GM23248 (cell line): ENCODE results near the gene SPANXN2. TPM values are rescaled to one million over a fixed set of nuclear protein-coding genes. Genes with fewer than 3 reads are reported as not detected.
A peak's percentile ranks its signal among the peaks of the same experiment; 100 is the strongest.
"Not testable (repeated sequence)": the region's sequence is repeated elsewhere in the genome, so short reads cannot be mapped to it uniquely, and the experiment has no call there.

Source experiments
- DNase-seq: peaks from one replicate; pipeline ENCODE4 v3.0.0-alpha.2; 2015
- H2AFZ ChIP-seq: fragments of 200-600 bp; sonication (generic); 2 replicates; pipeline ENCODE4 v1.6.1; 2016; ENCODE audit warnings: antibody characterized with exemption
- H3F3A ChIP-seq: fragments of 200-600 bp; sonication (generic); 2 replicates; pipeline ENCODE4 v1.6.1; 2016; ENCODE audit warnings: mild to moderate bottlenecking, antibody characterized with exemption, mixed run types; ENCODE audit not compliant: insufficient read depth
- H3K27ac ChIP-seq: fragments of 200-600 bp; sonication (generic); 2 replicates; pipeline ENCODE4 v1.5.1; 2016; ENCODE audit warnings: mild to moderate bottlenecking
- H3K27me3 ChIP-seq: fragments of 200-600 bp; sonication (generic); replicated peaks from 2 replicates; pipeline ENCODE4 v1.6.1; 2016; ENCODE audit warnings: mild to moderate bottlenecking; ENCODE audit not compliant: insufficient read depth
- H3K36me3 ChIP-seq: fragments of 200-600 bp; sonication (generic); 2 replicates; pipeline ENCODE4 v1.6.1; 2016; ENCODE audit warnings: low read depth, mild to moderate bottlenecking
- H3K4me1 ChIP-seq: fragments of 200-600 bp; sonication (generic); 2 replicates; pipeline ENCODE4 v1.6.1; 2016; ENCODE audit warnings: mild to moderate bottlenecking; ENCODE audit not compliant: insufficient read depth
- H3K4me2 ChIP-seq: fragments of 200-600 bp; sonication (generic); one replicate; pipeline ENCODE4 v1.6.1; 2016; ENCODE audit warnings: mild to moderate bottlenecking; ENCODE audit not compliant: unreplicated experiment
- H3K4me3 ChIP-seq: fragments of 200-600 bp; sonication (generic); 2 replicates; pipeline ENCODE4 v1.5.1; 2016; ENCODE audit warnings: mild to moderate bottlenecking
- H3K79me2 ChIP-seq: fragments of 200-600 bp; sonication (generic); 2 replicates; pipeline ENCODE4 v1.6.1; 2016; ENCODE audit warnings: mild to moderate bottlenecking; ENCODE audit not compliant: insufficient read depth
- H3K9ac ChIP-seq: fragments of 200-600 bp; sonication (generic); 2 replicates; pipeline ENCODE4 v1.6.1; 2016; ENCODE audit warnings: mild to moderate bottlenecking
- H3K9me2 ChIP-seq: fragments of 200-600 bp; sonication (generic); 2 replicates; pipeline ENCODE4 v1.6.1; 2016; ENCODE audit warnings: mixed run types, mild to moderate bottlenecking, moderate library complexity; ENCODE audit not compliant: insufficient read depth
- H3K9me3 ChIP-seq: fragments of 200-600 bp; sonication (generic); one replicate; pipeline ENCODE4 v1.6.1; 2017; ENCODE audit warnings: low read depth
- H4K20me1 ChIP-seq: fragments of 200-600 bp; sonication (generic); 2 replicates; pipeline ENCODE4 v1.6.0; 2016; ENCODE audit not compliant: insufficient read depth
- EZH2 ChIP-seq: fragments of 200-600 bp; sonication (generic); IDR thresholded peaks from 2 replicates; pipeline ENCODE4 v1.6.1; 2018; ENCODE audit warnings: antibody characterized with exemption, mild to moderate bottlenecking; ENCODE audit not compliant: insufficient read depth, poor library complexity, severe bottlenecking
- EZH2phosphoT487 ChIP-seq: fragments of 200-600 bp; sonication (generic); IDR thresholded peaks from 2 replicates; pipeline ENCODE4 v1.6.1; 2018; ENCODE audit warnings: antibody characterized with exemption, moderate library complexity, mild to moderate bottlenecking, low read depth; ENCODE audit not compliant: insufficient read depth
- WGBS, 2 experiments: methylation state at CpG; one replicate each; pipeline ENCODE4 v1.1.6; 2015 to 2017; ENCODE audit warnings: low lambda C conversion rate in 2 of 2, low coverage in 1 of 2; ENCODE audit errors: missing lambda C conversion rate in 2 of 2; 5-methylcytosine and 5-hydroxymethylcytosine counted together
- in situ Hi-C: fragments of 300-500 bp; cut with MboI; formaldehyde crosslinking; loops from 2 replicates; pipeline ENCODE4 v1.15.0; 2020
- polyA plus RNA-seq: library from polyadenylated mRNA; unstranded; fragments of >200 nt; fragmentation: Nextera tagmentation; extraction: Ambion mirVana; gene quantifications from 2 replicates; pipeline ENCODE4 v1.2.1, GENCODE V29; 2016
- total RNA-seq: library from RNA; depleted of rRNA; stranded (reverse); fragments of >200 nt; shearing (Covaris generic); gene quantifications from 2 replicates; pipeline ENCODE4 v1.2.3, GENCODE V29; 2014; rRNA removed

Gene SPANXN2
- not detected in 2 replicates for total RNA-seq
- polyA plus RNA-seq = not detected in 2 replicates

GRCh38 chrX:143720652-143721051 is at the start of gene SPANXN2:
SPANXN2 (minus strand) TSS chrX:143720752; CDS start chrX:143720668, 84 bp downstream.
- H3K9me2 ChIP-seq, H2AFZ ChIP-seq, H3K36me3 ChIP-seq, H4K20me1 ChIP-seq, H3K27ac ChIP-seq, H3K27me3 ChIP-seq, H3K4me3 ChIP-seq, H3K4me2 ChIP-seq, H3K4me1 ChIP-seq, in situ Hi-C loops, H3K9me3 ChIP-seq, H3K9ac ChIP-seq, H3K79me2 ChIP-seq, DNase-seq, H3F3A ChIP-seq: not testable (repeated sequence)
- WGBS, 2 experiments = 5 to 6% methylated on average over 2 of the region's 2 CpGs

- Histone ChIP-seq H3F3A (no peaks in the 10 kb centered on the region), H3K27ac (no peak overlapping the region), H3K4me3 (no peak overlapping the region), H3K9me2 (no peaks in the 10 kb centered on the region), H3K27me3 (no peaks in the 10 kb centered on the region), H3K36me3 (no peaks in the 10 kb centered on the region), H3K4me2 (no peak overlapping the region), H4K20me1 (no peaks in the 10 kb centered on the region), H3K4me1 (no peaks in the 10 kb centered on the region), H2AFZ (no peak overlapping the region), H3K9ac (no peak overlapping the region), H3K9me3 (no peaks in the 10 kb centered on the region), H3K79me2 (no peaks in the 10 kb centered on the region)
- TF ChIP-seq EZH2 = no peak
- TF ChIP-seq EZH2phosphoT487 = no peak
- in situ Hi-C loops = no loop called here
- WGBS, 2 experiments = 3 to 4% methylated on average over 3 of the region's 3 CpGs
- DNase-seq = peak; percentile 11
Observed at GRCh38 chrX:143768976-143769375, 48.4 kb upstream of the SPANXN2 start.

GRCh38 chrX:143767789-143768188 is 47.2 kb upstream of the SPANXN2 start:
- H3F3A ChIP-seq, H3K36me3 ChIP-seq, H3K4me2 ChIP-seq, H3K9me3 ChIP-seq, DNase-seq, H3K9me2 ChIP-seq, H3K9ac ChIP-seq, H3K79me2 ChIP-seq, H4K20me1 ChIP-seq, H3K4me3 ChIP-seq, H3K27me3 ChIP-seq, H3K27ac ChIP-seq, in situ Hi-C loops, H2AFZ ChIP-seq, H3K4me1 ChIP-seq: not testable (repeated sequence)
- WGBS, 2 experiments = 43% methylated on average over 5 of the region's 12 CpGs; no CpG with 5 or more reads in 1 of the 2 experiments

- no peak overlapping the region for H3K4me3 ChIP-seq
- no peak overlapping the region for H2AFZ ChIP-seq
- WGBS, 2 experiments = 53 to 55% methylated on average over 7 of the region's 7 CpGs
Observed at GRCh38 chrX:143757887-143758286, 37.3 kb upstream of the SPANXN2 start.

GRCh38 chrX:143757375-143757774 is 36.8 kb upstream of the SPANXN2 start:
- Histone ChIP-seq H3K9ac (no peak overlapping the region), H3F3A (no peaks in the 10 kb centered on the region), H3K9me3 (no peaks in the 10 kb centered on the region), H3K4me3 (no peak overlapping the region), H3K27me3 (no peaks in the 10 kb centered on the region), H3K4me2 (no peak overlapping the region), H3K79me2 (no peaks in the 10 kb centered on the region), H3K36me3 (no peaks in the 10 kb centered on the region), H3K27ac (no peak overlapping the region), H4K20me1 (no peaks in the 10 kb centered on the region), H3K4me1 (no peaks in the 10 kb centered on the region), H2AFZ (no peak overlapping the region), H3K9me2 (no peaks in the 10 kb centered on the region)
- no peak for DNase-seq
- TF ChIP-seq EZH2 = no peak
- no peak for TF ChIP-seq EZH2phosphoT487
- in situ Hi-C loops = no loop called here
- 81 to 85% methylated on average over 9 to 36 of the region's 37 CpGs for WGBS, 2 experiments

More at GRCh38 chrX:143757887-143758286, 37.3 kb upstream of the SPANXN2 start:
- Histone ChIP-seq H3K27ac (no peak overlapping the region), H4K20me1 (no peaks in the 10 kb centered on the region), H3K79me2 (no peaks in the 10 kb centered on the region), H3K4me2 (no peak overlapping the region), H3K9ac (no peak overlapping the region), H3F3A (no peaks in the 10 kb centered on the region), H3K36me3 (no peaks in the 10 kb centered on the region), H3K9me3 (no peaks in the 10 kb centered on the region), H3K4me1 (no peaks in the 10 kb centered on the region), H3K9me2 (no peaks in the 10 kb centered on the region), H3K27me3 (no peaks in the 10 kb centered on the region)
- TF ChIP-seq EZH2phosphoT487 (no peak), EZH2 (no peak)
- in situ Hi-C loops = no loop called here
- DNase-seq = no peak
